COLO829 (cell line): ENCODE results near the gene FTO.

Experiments
- DNase-seq: peaks from one replicate; pipeline ENCODE4 v3.0.0; 2012; ENCODE audit warnings: low spot score

Gene FTO

GRCh38 chr16:53711390-53711789 is 7.4 kb downstream of the FTO start:
- DNase-seq: no peak

- DNase-seq: no peak
Measured at GRCh38 chr16:53712065-53712464, 8.1 kb downstream of the FTO start.

GRCh38 chr16:53713403-53714204 is 9.6 kb downstream of the FTO start:
- DNase-seq: no peak

- no peak for DNase-seq
Measured at GRCh38 chr16:53714205-53715022, 10.5 kb downstream of the FTO start.

GRCh38 chr16:53715023-53715384 is 11.0 kb downstream of the FTO start:
- DNase-seq: no peak

- DNase-seq: no peak
Measured at GRCh38 chr16:53717577-53717976, 13.6 kb downstream of the FTO start.

GRCh38 chr16:53721017-53721416 is 17.1 kb downstream of the FTO start:
- DNase-seq: no peak

- no peak for DNase-seq
Measured at GRCh38 chr16:53726625-53727024, 22.7 kb downstream of the FTO start.

- no peak for DNase-seq
Measured at GRCh38 chr16:53730693-53731092, 26.7 kb downstream of the FTO start.

GRCh38 chr16:53732296-53732929 is 28.5 kb downstream of the FTO start:
- no peak for DNase-seq

GRCh38 chr16:53734908-53735307 is 31.0 kb downstream of the FTO start:
- DNase-seq: no peak

GRCh38 chr16:53736297-53736696 is 32.3 kb downstream of the FTO start:
- no peak for DNase-seq

- no peak for DNase-seq
Measured at GRCh38 chr16:53737552-53737951, 33.6 kb downstream of the FTO start.

GRCh38 chr16:53740476-53740875 is 36.5 kb downstream of the FTO start:
- DNase-seq: no peak

- no peak for DNase-seq
Measured at GRCh38 chr16:53740933-53741531, 37.1 kb downstream of the FTO start.

- DNase-seq: no peak
Measured at GRCh38 chr16:53741546-53741945, 37.6 kb downstream of the FTO start.

GRCh38 chr16:53743149-53743566 is 39.2 kb downstream of the FTO start:
- DNase-seq: no peak

- DNase-seq: no peak
Measured at GRCh38 chr16:53744449-53744848, 40.5 kb downstream of the FTO start.

- DNase-seq: no peak
Measured at GRCh38 chr16:53745086-53745485, 41.1 kb downstream of the FTO start.

GRCh38 chr16:53745753-53746266 is 41.9 kb downstream of the FTO start:
- DNase-seq: no peak

- DNase-seq: no peak
Measured at GRCh38 chr16:53752560-53752959, 48.6 kb downstream of the FTO start.

GRCh38 chr16:53753431-53753830 is 49.5 kb downstream of the FTO start:
- no peak for DNase-seq
